Endothelial cell of hepatic sinusoid (primary cell): ENCODE data around the gene DPPA4.
"Not testable (repeated sequence)": the region's sequence is repeated elsewhere in the genome, so short reads cannot be mapped to it uniquely, and the experiment has no call there.

ENCODE experiments used
- in situ Hi-C: cut with HindIII; loops from 2 replicates; pipeline ENCODE4 v1.10.0; 2017; ENCODE audit warnings: low sequenced_read_pairs

The DPPA4 gene, protein sequence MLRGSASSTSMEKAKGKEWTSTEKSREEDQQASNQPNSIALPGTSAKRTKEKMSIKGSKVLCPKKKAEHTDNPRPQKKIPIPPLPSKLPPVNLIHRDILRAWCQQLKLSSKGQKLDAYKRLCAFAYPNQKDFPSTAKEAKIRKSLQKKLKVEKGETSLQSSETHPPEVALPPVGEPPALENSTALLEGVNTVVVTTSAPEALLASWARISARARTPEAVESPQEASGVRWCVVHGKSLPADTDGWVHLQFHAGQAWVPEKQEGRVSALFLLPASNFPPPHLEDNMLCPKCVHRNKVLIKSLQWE

GRCh38 chr3:109337393-109337792 lies at the start of gene DPPA4:
TSS of gene DPPA4 (minus strand) at chr3:109337546. CDS start at chr3:109337517, 29 bp downstream.
- in situ Hi-C loops = no loop called here

GRCh38 chr3:109385442-109386318 lies 48.3 kb upstream of the DPPA4 start:
- in situ Hi-C loops = no loop called here

DNA sequence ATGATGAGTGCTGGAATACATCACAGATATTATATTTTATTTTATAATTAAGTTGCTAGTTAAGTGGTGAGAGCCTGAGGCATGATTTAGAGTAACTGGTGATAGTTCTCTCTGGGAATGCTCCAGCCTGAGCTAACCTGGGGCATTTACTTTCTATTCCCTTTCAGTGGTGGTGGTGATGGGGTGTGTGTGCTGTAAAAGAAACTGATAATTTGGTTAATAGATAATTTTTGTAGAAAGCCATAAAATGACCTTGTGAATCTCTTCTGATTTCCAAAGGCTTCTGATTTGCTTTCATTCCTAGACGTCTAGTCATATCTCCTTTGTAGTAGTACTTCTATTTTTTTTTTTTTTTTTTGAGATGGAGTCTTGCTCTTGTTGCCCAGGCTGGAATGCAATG lies 46.8 kb upstream of the DPPA4 start:
- in situ Hi-C loops = no loop called here

GRCh38 chr3:109382588-109382987 lies 45.2 kb upstream of the DPPA4 start:
- in situ Hi-C loops = no loop called here

DNA sequence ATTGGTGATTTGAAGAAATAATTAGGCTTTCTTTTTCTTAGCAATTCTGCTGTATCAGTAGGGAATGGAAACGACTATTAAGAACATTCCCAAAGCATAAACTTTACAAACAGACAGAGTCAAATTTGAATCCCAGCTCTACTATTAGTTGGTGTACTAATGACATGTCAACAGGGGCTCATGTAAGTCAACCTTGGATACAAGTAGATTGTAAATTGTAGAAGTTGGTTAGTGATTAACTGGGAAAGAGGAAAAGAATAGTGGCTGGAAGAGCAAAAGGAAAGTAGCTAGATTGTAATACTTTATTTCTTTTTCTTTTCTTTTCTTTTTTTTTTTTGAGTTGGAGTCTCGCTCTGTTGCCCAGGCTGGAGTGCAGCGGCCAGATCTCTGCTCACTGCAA lies 38.6 kb upstream of the DPPA4 start:
- in situ Hi-C loops = no loop called here

GRCh38 chr3:109374434-109374833 lies 37.1 kb upstream of the DPPA4 start:
- in situ Hi-C loops = not testable (repeated sequence)

GRCh38 chr3:109373933-109374332 lies 36.6 kb upstream of the DPPA4 start:
- in situ Hi-C loops = no loop called here

DNA sequence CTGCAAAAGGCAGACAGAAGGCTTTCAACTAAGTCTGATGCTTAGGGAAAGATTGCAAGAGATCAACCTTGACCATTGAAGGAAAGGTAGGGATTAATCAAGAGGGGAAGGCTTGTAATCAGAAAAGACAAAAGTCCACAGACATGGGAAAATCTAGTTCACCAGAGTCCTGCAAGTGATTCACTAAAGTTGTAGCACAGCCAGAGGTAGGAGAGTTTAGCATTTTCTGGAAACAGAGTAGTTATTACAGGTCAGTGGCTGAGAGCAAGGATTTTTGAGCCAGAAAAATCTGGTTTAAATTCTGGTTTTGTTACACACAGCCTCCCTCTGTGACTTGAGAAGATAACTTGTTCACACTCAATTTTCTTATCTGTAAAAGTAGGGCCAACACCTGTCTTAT lies 35.3 kb upstream of the DPPA4 start:
- in situ Hi-C loops = no loop called here

GRCh38 chr3:109369510-109369909 lies 32.2 kb upstream of the DPPA4 start:
- in situ Hi-C loops = no loop called here

DNA sequence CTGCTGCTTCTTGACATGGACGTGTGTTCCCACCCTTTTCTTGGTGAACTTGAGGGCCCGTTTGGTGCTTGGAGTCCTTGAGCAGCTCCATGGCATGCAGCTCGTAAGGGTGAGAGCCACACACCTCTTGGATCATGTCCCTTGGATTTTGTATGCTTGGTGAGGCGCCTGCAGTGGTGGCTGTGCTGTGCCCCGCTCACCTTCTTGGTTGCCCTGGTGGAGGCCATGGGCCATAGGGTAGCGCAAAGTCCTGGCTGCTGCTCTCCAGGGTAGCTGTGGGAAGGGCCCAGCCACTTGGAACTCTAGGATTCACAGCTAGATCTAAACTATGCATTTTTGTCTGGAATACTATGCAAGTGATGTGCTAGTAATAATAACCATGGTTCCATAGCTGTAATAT lies 26.7 kb upstream of the DPPA4 start:
- in situ Hi-C loops = no loop called here

- in situ Hi-C loops = no loop called here
These were observed 26.3 kb upstream of the DPPA4 start for GRCh38 chr3:109363634-109364033.

DNA sequence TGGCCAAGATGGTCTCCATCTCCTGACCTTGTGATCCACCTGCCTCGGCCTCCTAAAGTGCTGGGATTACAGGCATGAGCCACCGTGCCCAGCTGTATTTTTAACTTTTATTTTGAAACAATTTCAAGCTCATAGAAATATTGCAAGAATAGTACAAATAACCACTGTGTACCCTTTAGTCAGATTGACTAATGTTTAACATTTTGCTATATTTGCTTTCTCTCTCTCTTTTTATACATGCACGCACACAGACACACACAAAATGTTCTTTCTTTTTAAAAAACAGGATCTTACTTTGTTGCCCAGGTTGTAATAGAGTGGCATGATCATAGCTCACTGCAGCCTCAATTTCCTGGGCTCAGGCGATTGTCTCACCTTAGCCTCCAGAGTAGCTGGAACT lies 25.5 kb upstream of the DPPA4 start:
- in situ Hi-C loops = no loop called here

- in situ Hi-C loops = not testable (repeated sequence)
These were observed 21.5 kb upstream of the DPPA4 start for GRCh38 chr3:109358809-109359208.

- in situ Hi-C loops = no loop called here
These were observed 19.3 kb upstream of the DPPA4 start for GRCh38 chr3:109356442-109357155.

DNA sequence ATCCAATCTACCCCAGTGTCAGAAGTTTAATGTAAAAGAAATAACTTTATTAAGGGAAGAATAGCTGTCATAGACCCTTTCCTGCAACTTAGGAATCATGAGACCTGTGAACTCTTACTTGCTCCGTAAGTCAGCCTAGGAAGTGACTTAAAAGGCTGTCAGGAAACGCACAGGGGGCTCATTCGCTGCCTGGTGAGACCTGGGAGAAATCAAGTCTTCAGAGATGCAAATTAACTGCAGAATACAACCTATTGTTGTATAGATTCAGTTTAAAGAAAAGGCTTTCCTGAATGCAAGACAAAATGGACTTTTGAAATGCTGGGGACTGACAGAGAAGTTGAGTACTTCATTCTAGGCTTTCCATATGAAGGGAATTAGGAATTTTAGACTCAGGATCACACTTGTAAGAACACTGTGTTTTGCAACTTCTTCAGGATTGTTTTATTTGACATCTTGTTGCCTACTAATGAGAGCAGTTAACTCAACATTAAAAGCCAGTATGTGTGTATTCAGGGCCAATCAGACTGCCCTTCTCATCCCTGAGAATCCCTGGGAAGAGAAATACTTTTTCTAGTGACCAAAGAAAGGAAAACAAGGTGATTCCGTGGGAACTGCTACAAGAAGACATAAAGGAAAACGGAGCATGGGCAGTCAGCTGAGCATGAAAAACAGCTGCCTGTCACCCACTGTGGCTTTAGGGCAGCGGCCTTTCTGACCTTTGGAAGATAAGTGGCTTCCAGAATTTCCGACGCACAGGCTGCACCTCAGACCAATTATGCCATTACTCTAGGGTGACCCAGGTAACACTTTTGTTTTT lies 18.5 kb upstream of the DPPA4 start:
- in situ Hi-C loops = no loop called here

DNA sequence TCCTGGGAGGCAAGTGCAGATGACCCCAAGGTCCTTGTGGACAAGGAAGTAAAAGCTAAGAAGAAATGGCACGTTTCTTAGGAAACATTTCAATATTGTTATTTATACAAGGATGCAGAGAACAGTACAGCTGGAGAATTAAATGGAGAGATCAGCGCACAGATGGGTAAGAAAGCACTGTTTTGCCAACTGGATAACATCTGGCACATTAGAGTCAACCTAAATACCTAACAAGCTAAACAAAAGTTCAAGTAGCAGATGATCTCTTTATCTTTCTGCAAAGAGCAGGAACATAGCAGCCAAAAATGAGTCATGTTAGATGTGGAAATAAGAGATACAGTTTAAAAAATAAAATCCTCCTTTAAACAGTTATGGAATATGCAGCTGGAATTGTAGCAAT lies 15.7 kb upstream of the DPPA4 start:
- in situ Hi-C loops = no loop called here

GRCh38 chr3:109351231-109351630 lies 13.9 kb upstream of the DPPA4 start:
- in situ Hi-C loops = no loop called here

DNA sequence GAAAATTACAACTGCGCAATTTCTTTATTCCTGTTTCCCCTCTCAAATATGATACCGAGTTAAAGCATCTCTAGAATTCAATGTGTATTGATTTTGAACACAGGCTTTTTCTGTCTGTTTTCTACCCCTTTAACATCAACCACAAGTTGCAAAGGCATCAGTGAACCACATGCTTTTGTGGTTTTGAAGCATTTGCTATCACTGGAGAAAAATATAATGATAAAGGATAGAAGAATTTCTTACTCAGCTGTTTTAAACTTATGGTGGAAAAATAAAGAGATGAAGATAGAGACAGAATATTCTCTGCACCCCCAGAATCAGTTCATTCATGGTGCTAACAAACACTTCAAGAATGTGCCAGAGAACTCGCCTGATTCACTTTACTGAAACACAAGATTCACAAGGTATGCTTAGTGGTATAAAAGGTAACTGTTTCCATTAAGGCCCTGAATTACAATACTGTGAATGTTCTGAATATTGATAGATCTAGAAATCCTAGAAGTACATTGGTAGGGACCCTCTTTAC lies 9.5 kb upstream of the DPPA4 start:
- in situ Hi-C loops = no loop called here

GRCh38 chr3:109346099-109346498 lies 8.8 kb upstream of the DPPA4 start:
- in situ Hi-C loops = no loop called here
